Adipocyte (in vitro differentiated cells): Measurements from ENCODE around the gene AFG3L2.

Source experiments
- DNase-seq: peaks from one replicate; pipeline ENCODE4 v3.0.0-alpha.2; 2015; ENCODE audit warnings: low read depth
- H3K27me3 ChIP-seq: replicated peaks from 2 replicates; pipeline ENCODE4 v1.7.0; 2013; ENCODE audit warnings: mild to moderate bottlenecking, low read length, moderate library complexity; ENCODE audit not compliant: control insufficient read depth, insufficient read depth
- H3K36me3 ChIP-seq: 2 replicates; pipeline ENCODE4 v1.7.0; 2013; ENCODE audit warnings: low read length, mild to moderate bottlenecking, moderate library complexity; ENCODE audit not compliant: control insufficient read depth, insufficient read depth, severe bottlenecking
- H3K4me1 ChIP-seq: 2 replicates; pipeline ENCODE4 v1.7.0; 2013; ENCODE audit warnings: mild to moderate bottlenecking, low read length, moderate library complexity; ENCODE audit not compliant: control insufficient read depth, insufficient read depth
- H3K4me3 ChIP-seq: 2 replicates; pipeline ENCODE4 v1.7.0; 2013; ENCODE audit warnings: mild to moderate bottlenecking, low read length, moderate library complexity
- H3K9ac ChIP-seq: 2 replicates; pipeline ENCODE4 v1.7.0; 2013; ENCODE audit warnings: mild to moderate bottlenecking, low read length, moderate library complexity
- H3K9me3 ChIP-seq: 2 replicates; pipeline ENCODE4 v1.7.0; 2013; ENCODE audit warnings: mild to moderate bottlenecking, low read length, moderate library complexity; ENCODE audit not compliant: control insufficient read depth

Gene AFG3L2

GRCh38 chr18:12334366-12334808, 42.6 kb downstream of the AFG3L2 start:
- H3K4me3 ChIP-seq = no peak overlapping the region
- H3K36me3 ChIP-seq = peaks cover 67% of the 10 kb centered on the region
- DNase-seq = no peak
- H3K9ac ChIP-seq = no peak overlapping the region
- no peaks in the 10 kb centered on the region for H3K9me3 ChIP-seq
- no peaks in the 10 kb centered on the region for H3K27me3 ChIP-seq
- H3K4me1 ChIP-seq = peaks cover 17% of the 10 kb centered on the region

- H3K36me3 ChIP-seq = peaks cover 72% of the 10 kb centered on the region
- no peak for DNase-seq
- no peak overlapping the region for H3K4me3 ChIP-seq
- no peaks in the 10 kb centered on the region for H3K9me3 ChIP-seq
- H3K27me3 ChIP-seq = no peaks in the 10 kb centered on the region
- peaks cover 17% of the 10 kb centered on the region for H3K4me1 ChIP-seq
- H3K9ac ChIP-seq = no peak overlapping the region
These were observed 43.3 kb downstream of the AFG3L2 start for GRCh38 chr18:12333506-12334290.

GRCh38 chr18:12330766-12331165, 46.3 kb downstream of the AFG3L2 start:
- Histone ChIP-seq H3K4me1 (peaks cover 26% of the 10 kb centered on the region), H3K27me3 (no peaks in the 10 kb centered on the region), H3K9ac (no peak overlapping the region), H3K9me3 (no peaks in the 10 kb centered on the region), H3K36me3 (peaks cover 68% of the 10 kb centered on the region), H3K4me3 (no peak overlapping the region)
- no peak for DNase-seq

- H3K4me3 ChIP-seq = no peak overlapping the region
- no peak for DNase-seq
- no peak overlapping the region for H3K9ac ChIP-seq
- peaks cover 19% of the 10 kb centered on the region for H3K4me1 ChIP-seq
- no peaks in the 10 kb centered on the region for H3K9me3 ChIP-seq
- H3K27me3 ChIP-seq = no peaks in the 10 kb centered on the region
- peaks cover 65% of the 10 kb centered on the region for H3K36me3 ChIP-seq
These were observed 47.8 kb downstream of the AFG3L2 start for GRCh38 chr18:12329125-12329698.

- H3K36me3 ChIP-seq = peaks cover 64% of the 10 kb centered on the region
- H3K4me1 ChIP-seq = peaks cover 19% of the 10 kb centered on the region
- DNase-seq = no peak
- no peak overlapping the region for H3K9ac ChIP-seq
- no peaks in the 10 kb centered on the region for H3K27me3 ChIP-seq
- no peaks in the 10 kb centered on the region for H3K9me3 ChIP-seq
- H3K4me3 ChIP-seq = no peak overlapping the region
These were observed 48.7 kb downstream of the AFG3L2 start for GRCh38 chr18:12328179-12328823.

GRCh38 chr18:12327510-12328178, 49.4 kb downstream of the AFG3L2 start:
- Histone ChIP-seq H3K4me3 (no peak overlapping the region), H3K27me3 (no peaks in the 10 kb centered on the region), H3K9me3 (no peaks in the 10 kb centered on the region), H3K36me3 (peaks cover 70% of the 10 kb centered on the region), H3K9ac (peak overlapping the region; percentile 21), H3K4me1 (peaks cover 19% of the 10 kb centered on the region)
- DNase-seq = peak; percentile 78

GRCh38 chr18:12326711-12327460, 50.1 kb downstream of the AFG3L2 start:
- H3K9me3 ChIP-seq = no peaks in the 10 kb centered on the region
- peak overlapping the region; percentile 21 for H3K9ac ChIP-seq
- peaks cover 78% of the 10 kb centered on the region for H3K36me3 ChIP-seq
- H3K4me3 ChIP-seq = no peak overlapping the region
- peaks cover 19% of the 10 kb centered on the region for H3K4me1 ChIP-seq
- DNase-seq = no peak
- no peaks in the 10 kb centered on the region for H3K27me3 ChIP-seq

GRCh38 chr18:12325726-12326245, 51.2 kb downstream of the AFG3L2 start:
- no peaks in the 10 kb centered on the region for H3K27me3 ChIP-seq
- no peaks in the 10 kb centered on the region for H3K9me3 ChIP-seq
- no peak overlapping the region for H3K9ac ChIP-seq
- no peak for DNase-seq
- H3K36me3 ChIP-seq = peaks cover 83% of the 10 kb centered on the region
- H3K4me3 ChIP-seq = no peak overlapping the region
- H3K4me1 ChIP-seq = peaks cover 19% of the 10 kb centered on the region

- Histone ChIP-seq H3K36me3 (peaks cover 89% of the 10 kb centered on the region), H3K9me3 (no peaks in the 10 kb centered on the region), H3K27me3 (no peaks in the 10 kb centered on the region), H3K9ac (no peak overlapping the region), H3K4me1 (peaks cover 19% of the 10 kb centered on the region), H3K4me3 (no peak overlapping the region)
- no peak for DNase-seq
These were observed 51.9 kb downstream of the AFG3L2 start for GRCh38 chr18:12324991-12325725.

GRCh38 chr18:12321333-12321732, 55.7 kb downstream of the AFG3L2 start:
- no peak overlapping the region for H3K9ac ChIP-seq
- H3K4me1 ChIP-seq = peaks cover 26% of the 10 kb centered on the region
- peaks cover 89% of the 10 kb centered on the region for H3K36me3 ChIP-seq
- H3K27me3 ChIP-seq = no peaks in the 10 kb centered on the region
- H3K4me3 ChIP-seq = no peak overlapping the region
- H3K9me3 ChIP-seq = no peaks in the 10 kb centered on the region
- peak; percentile 49 for DNase-seq
